Fibroblast of villous mesenchyme (primary cell): ENCODE data around the gene DAB2IP. TPM values are rescaled to one million over a fixed set of nuclear protein-coding genes. Genes with fewer than 3 reads are reported as not detected.

Experiments used
- DNase-seq: peaks from one replicate; pipeline ENCODE4 v3.0.0-alpha.2; 2010; ENCODE audit warnings: low read depth
- H3K4me3 ChIP-seq: 2 replicates; pipeline ENCODE4 v1.5.1; 2011; ENCODE audit warnings: low read depth, mild to moderate bottlenecking, low read length
- total RNA-seq: library from RNA; depleted of rRNA; stranded (reverse); fragments of >200 nt; gene quantifications from 2 replicates; pipeline ENCODE4 v1.2.3, GENCODE V29; 2012
- TF ChIP-seq, protein P1 (sequence below): IDR thresholded peaks from 2 replicates; pipeline ENCODE4 v1.5.1; 2012; ENCODE audit warnings: low read depth, mild to moderate bottlenecking, low read length; ENCODE audit not compliant: insufficient read depth

Gene DAB2IP
- total RNA-seq, 1 donor, result 47.9 TPM

DNA sequence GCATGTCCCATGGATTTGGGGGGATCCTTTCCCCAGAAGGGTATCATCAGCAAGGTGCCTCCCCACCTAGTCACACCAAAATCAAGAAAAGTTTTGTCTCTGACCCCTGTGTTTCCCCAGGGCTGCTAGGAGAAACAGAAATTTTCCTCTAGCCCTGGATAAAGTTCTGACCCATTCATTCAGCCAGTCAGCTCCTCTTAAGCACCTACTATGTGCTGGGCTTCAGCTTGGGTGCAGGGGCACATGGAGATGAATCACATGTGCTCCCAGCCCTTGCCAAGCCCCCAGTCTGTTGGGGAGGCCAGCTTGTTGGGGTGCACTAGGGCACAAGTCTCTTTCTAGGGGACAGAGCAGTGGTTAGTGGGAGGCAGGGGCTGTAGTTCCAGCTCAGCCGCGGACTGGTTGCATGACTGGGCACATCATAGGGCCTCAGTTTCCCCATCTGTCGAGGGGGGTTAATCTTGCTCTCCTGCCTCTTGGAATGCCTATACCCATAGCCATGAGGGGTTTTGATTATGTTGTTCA lies 3.9 kb downstream of the DAB2IP start:
- DNase-seq, result no peak
- TF ChIP-seq, protein P1, sequence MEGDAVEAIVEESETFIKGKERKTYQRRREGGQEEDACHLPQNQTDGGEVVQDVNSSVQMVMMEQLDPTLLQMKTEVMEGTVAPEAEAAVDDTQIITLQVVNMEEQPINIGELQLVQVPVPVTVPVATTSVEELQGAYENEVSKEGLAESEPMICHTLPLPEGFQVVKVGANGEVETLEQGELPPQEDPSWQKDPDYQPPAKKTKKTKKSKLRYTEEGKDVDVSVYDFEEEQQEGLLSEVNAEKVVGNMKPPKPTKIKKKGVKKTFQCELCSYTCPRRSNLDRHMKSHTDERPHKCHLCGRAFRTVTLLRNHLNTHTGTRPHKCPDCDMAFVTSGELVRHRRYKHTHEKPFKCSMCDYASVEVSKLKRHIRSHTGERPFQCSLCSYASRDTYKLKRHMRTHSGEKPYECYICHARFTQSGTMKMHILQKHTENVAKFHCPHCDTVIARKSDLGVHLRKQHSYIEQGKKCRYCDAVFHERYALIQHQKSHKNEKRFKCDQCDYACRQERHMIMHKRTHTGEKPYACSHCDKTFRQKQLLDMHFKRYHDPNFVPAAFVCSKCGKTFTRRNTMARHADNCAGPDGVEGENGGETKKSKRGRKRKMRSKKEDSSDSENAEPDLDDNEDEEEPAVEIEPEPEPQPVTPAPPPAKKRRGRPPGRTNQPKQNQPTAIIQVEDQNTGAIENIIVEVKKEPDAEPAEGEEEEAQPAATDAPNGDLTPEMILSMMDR, result no peak
- H3K4me3 ChIP-seq, result no peak overlapping the region

DNA sequence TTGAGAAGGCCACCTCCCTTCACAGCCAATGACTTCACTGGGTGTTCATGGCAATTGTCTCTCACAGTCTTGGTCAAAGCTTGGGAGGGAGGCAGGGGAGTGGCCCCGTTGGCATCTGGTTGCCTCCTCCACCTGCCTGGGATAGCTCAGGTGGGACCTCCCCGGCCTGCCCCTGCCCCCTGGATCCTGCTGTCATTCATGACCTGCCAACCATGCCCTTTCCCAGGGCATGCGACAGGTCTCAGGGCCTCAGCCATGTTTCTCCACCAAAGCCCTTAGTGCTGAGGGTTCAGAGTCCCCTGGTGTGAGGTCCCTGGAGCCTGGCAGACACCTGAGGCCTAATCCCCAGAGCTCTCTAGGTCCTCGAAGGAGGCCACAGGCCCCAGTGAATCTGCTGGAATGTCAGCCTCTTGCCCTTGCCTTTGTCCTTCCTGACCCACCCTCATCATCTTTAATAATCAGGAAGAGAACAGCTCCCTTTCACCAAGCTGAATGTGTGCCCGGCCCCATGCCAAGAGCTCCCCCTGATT lies 5.6 kb downstream of the DAB2IP start:
- TF ChIP-seq, protein P1, result no peak
- H3K4me3 ChIP-seq, result no peak overlapping the region
- no peak for DNase-seq

DNA sequence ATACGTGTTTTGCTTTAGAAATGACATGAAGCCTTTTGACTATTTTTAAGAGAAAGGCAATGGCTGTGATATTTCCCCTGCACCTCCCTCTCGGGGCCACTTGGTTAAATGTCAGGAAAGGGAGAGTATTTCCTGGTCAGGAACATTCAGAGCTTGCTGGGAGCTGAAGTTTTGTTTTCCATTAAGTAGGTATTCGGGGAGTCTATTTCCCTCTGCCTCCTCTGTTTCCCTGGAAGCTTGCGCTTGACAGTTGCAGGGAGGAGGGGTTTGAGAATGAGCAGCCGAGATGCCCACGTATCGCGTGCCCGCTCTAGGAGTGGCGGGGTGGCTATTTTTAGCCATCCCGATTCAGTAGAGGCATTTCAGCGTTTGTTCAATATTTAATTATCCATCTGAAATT lies 6.7 kb downstream of the DAB2IP start:
- H3K4me3 ChIP-seq, result no peak overlapping the region
- no peak for DNase-seq
- TF ChIP-seq, protein P1, result no peak

DNA sequence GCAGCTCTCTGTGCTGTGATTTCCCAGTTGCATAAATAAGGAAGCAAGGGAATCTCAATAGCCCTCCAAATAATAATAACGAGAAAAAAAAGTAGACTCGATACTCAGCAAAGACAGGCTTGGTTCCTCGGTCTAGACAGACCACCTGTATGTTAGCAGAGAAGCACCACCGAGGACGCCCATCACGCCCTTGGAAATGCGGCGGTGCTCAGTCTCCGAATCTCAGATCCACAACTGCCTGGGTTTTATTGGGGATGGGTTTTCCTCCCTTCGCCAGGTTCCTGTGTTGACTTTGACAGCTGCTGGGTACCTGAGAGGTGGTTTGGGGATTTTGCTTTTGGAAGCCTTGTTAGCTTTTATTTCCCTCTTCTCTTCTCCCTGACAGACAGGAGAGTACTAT lies 7.2 kb downstream of the DAB2IP start:
- no peak overlapping the region for H3K4me3 ChIP-seq
- no peak for DNase-seq
- TF ChIP-seq, protein P1, result no peak

DNA sequence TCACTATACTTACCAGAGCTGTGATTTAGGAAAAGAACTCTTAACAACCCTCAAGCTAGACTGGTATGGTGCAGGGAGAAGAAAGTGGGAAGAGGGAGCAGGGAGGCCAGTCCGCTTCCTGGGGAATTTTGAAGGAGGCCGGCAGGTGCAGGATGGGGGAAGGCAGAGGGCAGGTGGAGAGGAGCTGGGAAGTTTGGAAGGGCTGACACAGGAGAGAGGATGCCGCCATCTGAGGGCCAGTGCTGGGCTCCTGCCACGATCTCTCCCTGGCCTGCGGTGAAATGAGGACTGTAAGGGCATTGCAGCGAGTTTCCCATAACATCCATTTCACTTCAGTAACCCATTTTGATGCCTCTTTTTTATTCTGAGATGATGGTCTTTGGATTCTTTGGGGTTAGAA lies 8.9 kb downstream of the DAB2IP start:
- DNase-seq, result no peak
- TF ChIP-seq, protein P1, result no peak
- H3K4me3 ChIP-seq, result no peak overlapping the region

DNA sequence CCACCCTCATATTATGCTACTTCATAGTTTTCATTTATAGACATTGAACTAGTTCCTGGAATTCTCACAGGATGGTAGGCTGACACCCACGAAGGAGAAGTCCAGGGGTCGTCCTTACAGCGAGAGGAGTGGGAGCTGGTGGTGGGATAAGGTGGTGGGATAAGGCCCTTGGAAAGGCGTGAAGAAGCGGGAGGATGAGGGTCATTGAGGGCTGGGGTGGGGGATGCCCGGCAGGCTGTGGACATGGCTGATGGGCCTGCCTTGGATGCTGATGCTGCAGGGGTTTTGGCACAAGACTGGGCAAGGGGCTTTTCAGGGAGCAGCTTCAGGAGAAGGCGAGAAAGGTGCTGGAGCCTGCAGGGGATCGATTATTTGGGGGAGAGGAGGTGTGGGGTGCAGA lies 9.4 kb downstream of the DAB2IP start:
- no peak overlapping the region for H3K4me3 ChIP-seq
- TF ChIP-seq, protein P1, result no peak
- DNase-seq, result no peak

DNA sequence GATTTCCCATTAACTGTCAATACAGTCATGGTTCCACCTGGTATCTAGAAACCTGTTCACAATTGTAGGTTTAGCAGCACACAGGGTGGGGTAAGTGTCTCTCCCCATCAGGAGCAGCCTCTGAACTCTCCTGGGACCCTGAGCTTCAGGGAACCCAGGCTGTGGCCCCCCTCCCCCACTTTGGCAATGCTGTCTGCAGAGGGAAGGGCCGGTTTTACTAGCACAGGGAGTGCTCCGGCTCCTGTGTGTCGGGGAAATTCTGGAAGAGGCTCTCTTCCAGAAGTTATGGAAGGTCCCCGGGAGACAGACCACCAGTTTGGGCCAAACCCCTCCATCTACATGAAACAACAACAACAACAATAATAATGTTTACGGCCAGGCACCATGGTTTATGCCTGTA lies 9.9 kb downstream of the DAB2IP start:
- no peak overlapping the region for H3K4me3 ChIP-seq
- TF ChIP-seq, protein P1, result no peak
- DNase-seq, result no peak
